ENCODE measurements around the gene NUP153.
"Not testable (repeated sequence)": the region's sequence is repeated elsewhere in the genome, so short reads cannot be mapped to it uniquely, and the experiment has no call there.

Gene NUP153

DNA sequence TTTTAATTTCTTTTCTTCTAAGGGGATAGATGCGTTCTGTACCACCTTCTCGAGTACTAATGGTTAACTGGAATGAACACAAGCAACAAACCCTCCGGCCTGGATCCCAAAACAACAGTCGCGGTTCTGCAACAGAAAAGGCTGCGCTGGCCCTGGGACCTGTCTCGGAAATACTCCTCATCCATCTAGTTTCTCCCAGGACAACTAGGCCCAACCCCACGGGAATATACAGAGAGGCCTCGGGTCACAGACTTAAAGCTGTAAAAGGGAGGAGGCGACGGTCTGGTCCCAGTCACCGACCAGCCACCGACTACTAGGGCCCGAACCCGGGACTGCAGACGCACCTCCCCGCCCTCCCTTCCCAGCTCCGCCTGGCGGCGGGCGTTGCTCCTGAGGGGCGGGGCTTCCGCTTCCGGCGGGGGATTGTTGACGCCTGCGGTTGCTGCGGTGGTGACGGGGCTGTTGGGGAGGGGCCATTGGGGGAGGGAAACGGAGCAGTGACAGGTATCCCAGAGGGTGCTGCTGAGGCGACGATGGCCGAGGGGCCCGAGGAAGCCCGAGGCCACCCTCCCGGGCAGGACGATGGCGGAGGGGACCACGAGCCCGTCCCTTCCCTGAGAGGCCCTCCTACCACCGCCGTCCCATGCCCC lies 106.7 kb downstream of the NUP153 start, which contains the start of gene FAM8A1:
FAM8A1 (plus strand) TSS at position 426 of the 650 bp plus-strand sequence; CDS start at position 534, 108 bp downstream.
- peak; percentile 91 to 95 for DNase-seq

DNA sequence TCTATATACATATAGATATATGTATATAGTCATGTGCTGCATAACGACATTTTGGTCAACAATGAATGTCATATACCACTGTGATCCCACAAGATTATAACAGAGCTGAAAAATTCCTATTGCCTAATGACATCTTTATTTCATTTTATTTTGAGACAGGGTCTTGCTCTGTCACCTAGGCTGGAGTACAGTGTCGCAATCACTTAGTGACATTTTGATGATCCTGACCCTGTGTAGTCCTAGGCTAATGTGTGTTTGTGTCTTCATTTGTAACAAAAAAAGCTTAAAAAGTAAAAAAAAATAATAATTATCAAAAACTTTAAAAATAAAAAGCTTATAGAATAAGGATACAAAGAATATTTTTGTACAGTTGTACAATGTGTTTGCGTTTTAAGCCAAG lies 110.6 kb downstream of the NUP153 start:
- no peak for DNase-seq

DNA sequence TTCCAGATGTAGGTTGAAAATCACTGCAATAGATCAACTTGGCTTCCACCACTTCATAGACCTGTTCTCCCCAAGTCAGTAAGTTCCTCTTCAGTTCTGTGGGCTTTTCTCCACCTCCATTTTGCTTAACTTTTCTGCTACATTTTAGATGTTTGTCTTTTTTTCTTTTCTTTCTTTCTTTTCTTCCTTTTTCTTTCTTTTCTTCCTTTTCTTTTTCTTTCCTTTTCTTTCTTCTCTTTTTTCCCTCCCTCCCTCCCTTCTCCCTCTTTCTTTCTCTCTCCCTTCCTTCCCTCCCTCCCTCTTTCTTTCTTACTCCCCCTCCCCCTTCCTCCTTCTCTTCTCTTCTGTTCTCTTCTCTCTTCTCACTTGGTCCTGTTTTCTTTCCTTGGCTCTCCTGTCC lies 113.5 kb downstream of the NUP153 start:
- no peak for DNase-seq

DNA sequence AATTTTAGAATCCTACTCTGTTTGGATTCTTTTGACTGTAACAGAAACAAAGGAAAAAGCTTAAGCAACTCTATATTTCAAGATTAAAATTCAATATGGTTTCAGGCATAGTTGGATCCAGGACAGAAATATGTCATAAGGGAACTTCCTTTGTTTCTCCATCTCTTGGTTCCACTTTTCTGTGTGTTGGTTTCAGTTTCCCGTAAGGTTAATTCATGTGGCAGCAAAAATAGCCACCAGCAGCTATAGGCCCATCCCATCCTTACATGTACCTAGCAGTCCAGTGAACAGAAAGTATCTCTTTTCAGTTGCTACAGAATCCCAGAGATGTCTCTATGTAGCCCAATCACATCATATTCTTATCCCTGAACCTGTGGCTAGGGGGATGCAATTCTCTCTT lies 115.4 kb downstream of the NUP153 start:
- no peak for DNase-seq

DNA sequence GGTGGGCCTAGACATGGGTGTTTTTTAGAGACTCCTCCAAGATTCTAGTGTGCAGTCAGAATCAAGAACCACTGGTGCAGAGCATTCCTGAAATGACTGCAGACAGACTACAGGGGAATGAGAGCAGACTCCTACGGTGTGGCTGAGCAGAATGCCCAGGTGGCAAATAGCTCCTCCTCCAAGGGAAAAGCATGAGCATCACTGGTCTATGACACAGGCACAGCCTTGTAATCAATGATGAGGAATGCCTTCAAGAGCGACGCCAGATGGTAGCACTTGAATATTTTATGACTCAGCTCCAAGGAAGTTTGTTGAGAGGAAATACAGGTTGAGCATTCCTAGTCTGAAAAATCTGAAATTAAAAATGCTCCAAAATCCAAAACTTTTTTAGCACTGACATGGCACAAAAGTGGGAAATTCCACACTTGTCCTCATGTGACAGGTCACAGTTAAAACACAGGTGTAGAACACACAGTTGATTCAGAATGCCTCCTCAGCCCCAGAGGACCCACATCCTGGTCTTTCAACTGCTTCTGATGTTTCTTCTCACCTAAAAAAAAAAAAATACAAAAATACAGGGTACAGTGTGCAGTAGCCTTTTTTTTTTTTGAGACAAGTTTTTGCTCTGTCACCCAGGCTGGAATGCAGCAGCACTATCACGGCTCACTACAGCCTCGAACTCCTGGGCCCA lies 117.2 kb downstream of the NUP153 start:
- peak in 1 of 2 donors; percentile 33 for DNase-seq

DNA sequence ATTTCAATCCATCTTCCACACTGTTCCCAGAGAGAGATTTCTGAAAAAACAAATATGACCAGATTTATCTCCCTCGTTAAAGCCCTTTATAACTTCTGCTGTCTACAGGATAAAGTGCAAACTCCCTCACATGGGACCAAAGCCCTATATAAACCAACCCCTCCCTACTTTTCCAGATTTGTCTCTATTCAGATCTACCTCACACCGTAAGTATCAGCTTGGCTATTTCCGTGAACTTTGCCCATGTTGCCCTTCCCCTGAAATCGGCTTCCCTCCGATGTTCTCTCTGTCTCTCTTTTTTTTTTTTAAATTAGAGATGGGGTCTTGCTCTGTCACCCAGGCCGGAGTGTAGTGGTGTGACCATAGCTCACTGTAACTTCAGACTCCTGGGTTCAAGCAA lies 118.7 kb downstream of the NUP153 start:
- no peak for DNase-seq

DNA sequence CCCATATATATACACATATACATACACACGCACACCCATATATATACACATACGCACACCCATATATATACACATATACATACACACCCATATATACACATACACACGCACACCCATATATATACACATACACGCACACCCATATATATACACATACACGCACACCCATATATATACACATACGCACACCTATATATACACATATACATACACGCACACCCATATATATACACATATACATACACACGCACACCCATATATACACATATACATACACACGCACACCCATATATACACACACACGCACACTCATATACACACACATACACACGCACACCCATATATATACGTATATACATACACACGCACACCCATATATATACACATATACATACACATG lies 120.1 kb downstream of the NUP153 start:
- not testable (repeated sequence) for DNase-seq

DNA sequence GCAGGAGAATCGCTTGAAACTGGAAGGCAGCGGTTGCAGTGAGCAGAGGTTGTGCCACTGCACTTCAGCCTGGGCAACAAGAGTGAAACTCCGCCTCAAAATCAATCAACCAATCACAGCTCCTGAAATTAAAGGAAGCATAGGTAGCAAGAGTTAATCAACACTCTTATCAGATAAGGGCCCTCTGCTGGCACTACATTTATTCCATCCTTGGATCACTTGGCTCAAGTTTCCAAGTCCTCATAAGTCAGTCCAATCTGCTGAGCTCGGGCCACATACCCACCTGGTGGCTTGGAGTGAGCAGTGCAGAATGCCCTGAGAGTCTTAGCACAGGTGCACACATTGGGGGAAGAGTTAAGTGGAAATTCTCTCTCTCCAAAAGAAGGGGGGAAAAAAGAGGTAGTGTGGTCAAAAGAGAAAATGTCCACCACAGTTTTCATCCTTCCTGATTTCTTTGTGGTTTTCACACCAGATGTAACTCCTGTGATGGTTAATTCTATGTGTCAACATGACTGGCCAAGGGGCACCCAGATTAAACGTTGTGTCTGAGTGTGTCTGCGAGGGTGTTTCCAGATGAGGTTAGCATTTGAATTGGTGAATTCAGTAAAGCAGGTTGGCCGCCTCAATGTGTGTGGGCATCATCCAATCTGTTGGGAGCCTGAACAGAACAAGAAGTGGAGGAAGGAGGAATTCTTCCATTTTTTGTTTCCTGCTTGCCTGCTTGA lies 120.8 kb downstream of the NUP153 start:
- no peak for DNase-seq

DNA sequence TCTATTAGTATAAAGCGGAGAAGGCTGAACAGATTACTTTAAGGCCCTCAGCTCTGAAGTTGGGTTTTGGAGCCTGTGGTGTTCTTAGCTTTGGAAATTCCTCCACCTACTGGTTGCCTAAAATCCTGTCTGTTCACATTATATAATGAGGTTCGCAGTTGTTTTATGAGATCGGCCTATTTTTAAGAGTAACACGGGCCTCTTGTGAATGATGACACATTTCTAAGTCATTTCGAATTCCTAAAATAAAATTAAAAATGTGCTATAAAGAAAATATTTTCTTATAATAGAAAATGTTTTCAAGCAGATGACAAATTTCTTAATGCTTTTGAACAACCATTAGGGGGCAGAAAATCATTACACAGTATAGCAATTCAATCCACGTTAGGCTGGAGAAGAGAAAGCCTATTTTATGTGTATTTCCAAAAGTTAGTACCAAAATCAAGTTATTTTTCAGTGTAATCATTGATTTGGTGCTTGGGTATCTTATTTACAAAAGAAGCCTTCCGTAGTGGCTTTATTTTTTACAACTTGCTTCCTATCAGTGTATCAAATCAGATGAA lies 122.4 kb downstream of the NUP153 start:
- peak in 1 of 2 donors; percentile 95 for DNase-seq

DNA sequence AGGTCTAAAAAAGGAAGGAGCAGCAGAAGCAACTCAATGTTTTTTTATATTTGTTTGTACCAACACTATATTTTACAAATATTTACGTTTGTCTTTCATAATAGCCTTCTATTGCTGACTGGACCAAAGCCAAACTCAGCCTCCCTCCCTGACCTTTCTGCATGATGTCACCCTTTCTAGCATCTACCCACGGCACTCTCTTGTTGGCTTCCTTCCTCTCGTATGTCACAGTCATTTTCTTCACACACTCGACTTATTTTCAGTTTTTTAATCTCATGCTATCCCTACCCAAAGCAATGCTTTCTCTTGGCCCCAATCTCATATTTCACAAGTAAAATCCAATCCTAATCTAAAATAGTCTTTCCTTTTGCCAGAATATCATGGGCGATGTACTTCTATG lies 122.9 kb downstream of the NUP153 start:
- no peak for DNase-seq

DNA sequence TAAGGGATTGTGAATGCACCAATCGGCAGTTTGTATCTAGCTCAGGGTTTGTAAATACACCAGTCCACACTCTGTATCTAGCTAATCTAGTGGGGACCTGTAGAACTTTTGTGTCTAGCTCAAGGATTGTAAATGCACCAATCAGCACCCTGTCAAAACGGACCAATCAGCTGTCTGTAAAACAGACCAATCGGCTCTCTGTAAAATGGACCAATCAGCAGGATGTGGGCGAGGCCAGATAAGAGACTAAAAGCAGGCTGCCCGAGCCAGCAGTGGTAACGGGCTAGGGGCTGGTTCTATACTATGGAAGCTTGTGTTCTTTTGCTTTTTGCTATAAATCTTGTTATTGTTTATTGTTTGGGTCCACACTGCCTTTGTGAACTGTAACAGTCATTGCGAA lies 125.4 kb downstream of the NUP153 start:
- not testable (repeated sequence) for DNase-seq

DNA sequence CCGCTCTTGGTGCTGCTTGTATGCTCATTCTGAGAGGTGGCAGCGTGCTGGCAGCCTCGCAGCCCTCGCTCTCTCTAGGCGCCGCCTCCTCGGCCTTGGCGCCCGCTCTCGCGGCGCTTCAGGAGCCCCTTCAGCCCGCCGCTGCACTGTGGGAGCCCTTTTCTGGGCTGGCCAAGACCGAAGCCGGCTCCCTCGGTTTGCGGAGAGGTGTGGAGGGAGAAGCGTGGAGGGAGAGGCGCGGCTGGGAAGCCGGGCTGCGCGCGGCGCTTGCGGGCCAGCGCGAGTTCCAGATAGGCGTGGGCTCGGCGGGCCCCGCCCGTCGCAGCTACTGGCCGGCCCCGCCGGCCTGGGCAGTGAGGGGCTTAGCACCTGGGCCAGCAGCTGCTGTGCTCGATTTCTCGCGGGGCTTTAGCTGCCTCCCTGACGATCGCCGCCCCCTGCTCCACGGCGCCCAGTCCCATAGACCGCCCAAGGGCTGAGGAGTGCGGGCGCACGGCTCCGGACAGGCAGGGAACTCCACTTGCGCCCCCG lies 126.1 kb downstream of the NUP153 start:
- DNase-seq, result no peak

DNA sequence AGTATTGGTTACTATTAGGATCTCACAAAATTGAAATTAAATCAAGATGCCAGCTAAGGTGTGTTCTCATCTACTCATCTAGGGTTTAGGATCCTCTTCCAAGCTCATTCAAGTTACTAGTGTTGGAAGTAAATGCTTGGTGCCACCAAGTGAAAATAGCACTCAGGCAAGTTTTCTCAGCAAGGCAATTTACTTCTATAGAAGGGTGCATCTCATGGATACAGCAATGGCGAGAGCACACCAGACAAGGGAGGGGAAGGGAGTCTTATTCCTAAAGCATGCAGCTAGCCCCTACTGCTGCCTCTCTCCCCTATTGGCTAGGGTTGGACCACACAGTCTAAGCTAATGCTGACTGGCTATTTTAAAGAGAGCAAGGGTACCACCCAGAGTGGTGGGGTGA lies 129.7 kb downstream of the NUP153 start:
- DNase-seq, result no peak

DNA sequence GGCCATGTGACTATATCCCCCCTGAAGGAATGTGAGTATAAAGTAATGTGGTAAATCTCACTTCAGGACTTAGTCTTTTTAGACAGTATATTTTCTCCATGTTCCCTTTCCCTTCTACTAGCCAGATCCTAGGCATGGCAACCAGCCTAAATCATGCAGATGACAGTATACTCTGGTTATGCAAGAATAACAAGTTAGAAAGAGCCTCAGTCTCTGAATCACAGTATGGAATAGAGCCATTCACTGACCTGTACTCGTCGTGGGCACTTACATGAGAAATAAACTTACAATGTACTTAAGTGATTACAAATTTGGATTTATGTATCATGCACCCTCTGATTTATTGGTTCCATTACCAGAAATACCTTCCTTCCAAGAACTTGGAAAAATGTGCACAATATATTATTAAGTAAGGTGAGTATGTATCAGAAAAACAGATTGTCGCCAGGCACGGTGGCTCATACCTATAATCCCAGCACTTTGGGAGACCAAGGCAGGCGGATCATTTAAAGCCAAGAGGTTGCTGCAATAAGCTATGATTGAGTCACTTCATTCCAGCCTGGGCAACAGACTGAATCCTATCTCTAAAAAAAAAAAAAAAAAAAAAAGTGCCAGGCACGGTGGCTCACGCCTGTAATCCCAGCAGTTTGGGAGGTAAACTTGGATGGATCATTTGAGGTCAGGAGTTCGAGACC lies 131.7 kb downstream of the NUP153 start:
- no peak for DNase-seq

DNA sequence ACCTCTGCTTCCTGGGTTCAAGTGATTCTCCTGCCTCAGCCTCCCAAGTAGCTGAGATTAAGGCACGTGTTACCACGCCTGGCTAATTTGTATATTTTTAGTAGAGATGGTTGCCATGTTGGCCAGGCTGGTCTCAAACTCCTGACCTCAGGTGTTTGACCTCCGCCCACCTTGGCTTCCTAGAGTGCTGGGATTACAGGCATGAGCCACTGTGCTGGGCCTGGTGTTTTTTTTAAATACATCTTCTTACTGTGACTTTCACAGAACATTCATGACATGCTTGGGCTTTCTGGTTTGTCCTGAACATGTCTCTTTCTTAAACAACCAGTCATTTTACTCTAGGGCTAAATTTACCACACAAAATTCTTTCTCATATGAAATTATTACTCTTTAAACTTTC lies 141.3 kb downstream of the NUP153 start:
- no peak for DNase-seq

Data from hippocampal formation (tissue), 2 donors.